Ishikawa (cell line): ENCODE results near the gene NR2E1.

Experiments used
- CEBPB ChIP-seq: IDR thresholded peaks from 2 replicates; pipeline ENCODE4 v1.6.1; 2012
- CREB1 ChIP-seq: IDR thresholded peaks from 2 replicates; pipeline ENCODE4 v1.6.1; 2012; ENCODE audit warnings: low read depth
- EGR1 ChIP-seq: IDR thresholded peaks from 2 replicates; pipeline ENCODE4 v1.6.1; 2012
- EP300 ChIP-seq: IDR thresholded peaks from 2 replicates; pipeline ENCODE4 v1.6.1; 2012; ENCODE audit warnings: borderline replicate concordance
- FOXM1 ChIP-seq: IDR thresholded peaks from 2 replicates; pipeline ENCODE4 v1.6.1; 2012; ENCODE audit warnings: low read depth, borderline replicate concordance
- MAX ChIP-seq: IDR thresholded peaks from 2 replicates; pipeline ENCODE4 v1.6.1; 2012
- NFIC ChIP-seq: IDR thresholded peaks from 2 replicates; pipeline ENCODE4 v1.6.1; 2012
- RAD21 ChIP-seq: IDR thresholded peaks from 2 replicates; pipeline ENCODE4 v1.6.1; 2012; ENCODE audit warnings: low read depth
- REST ChIP-seq: IDR thresholded peaks from 2 replicates; pipeline ENCODE4 v1.6.1; 2012; ENCODE audit warnings: low read depth, mild to moderate bottlenecking
- TAF1 ChIP-seq: IDR thresholded peaks from 2 replicates; pipeline ENCODE4 v1.6.1; 2012; ENCODE audit warnings: low read depth, mild to moderate bottlenecking
- TCF12 ChIP-seq: IDR thresholded peaks from 2 replicates; pipeline ENCODE4 v1.6.1; 2012; ENCODE audit warnings: low read depth
- TEAD4 ChIP-seq: IDR thresholded peaks from 2 replicates; pipeline ENCODE4 v1.6.1; 2012
- USF1 ChIP-seq: IDR thresholded peaks from 2 replicates; pipeline ENCODE4 v1.6.1; 2012
- YY1 ChIP-seq: IDR thresholded peaks from 2 replicates; pipeline ENCODE4 v1.6.1; 2012; ENCODE audit warnings: low read depth
- ZBTB7A ChIP-seq: IDR thresholded peaks from 2 replicates; pipeline ENCODE4 v1.6.1; 2012; ENCODE audit warnings: low read depth

NR2E1 gene

GRCh38 chr6:108210556-108210955 is 44.7 kb downstream of the NR2E1 start:
- no peak for TF ChIP-seq YY1
- no peak for TF ChIP-seq REST
- no peak for TF ChIP-seq FOXM1
- no peak for TF ChIP-seq TCF12
- TF ChIP-seq RAD21, result no peak
- no peak for TF ChIP-seq USF1

- TF ChIP-seq TEAD4, result no peak
- no peak for TF ChIP-seq USF1
- TF ChIP-seq TAF1, result no peak
- TF ChIP-seq NFIC, result no peak
- no peak for TF ChIP-seq CREB1
- no peak for TF ChIP-seq MAX
- no peak for TF ChIP-seq YY1
- TF ChIP-seq CEBPB, result no peak
- TF ChIP-seq REST, result no peak
- TF ChIP-seq EGR1, result no peak
- no peak for TF ChIP-seq TCF12
- no peak for TF ChIP-seq RAD21
- no peak for TF ChIP-seq ZBTB7A
- no peak for TF ChIP-seq FOXM1
- TF ChIP-seq EP300, result no peak
Measured at GRCh38 chr6:108211671-108212070, 45.8 kb downstream of the NR2E1 start.

GRCh38 chr6:108222064-108222463 is 56.2 kb downstream of the NR2E1 start:
- TF ChIP-seq ZBTB7A (no peak), MAX (no peak), YY1 (no peak), TEAD4 (no peak), TAF1 (no peak), CREB1 (no peak), USF1 (no peak), TCF12 (no peak), FOXM1 (no peak), NFIC (no peak), EGR1 (no peak), CEBPB (no peak), RAD21 (no peak), EP300 (no peak), REST (no peak)

- TF ChIP-seq REST, result no peak
- no peak for TF ChIP-seq CREB1
- TF ChIP-seq TCF12, result no peak
- TF ChIP-seq USF1, result no peak
- TF ChIP-seq ZBTB7A, result no peak
- no peak for TF ChIP-seq EGR1
- TF ChIP-seq EP300, result no peak
- no peak for TF ChIP-seq TEAD4
- TF ChIP-seq FOXM1, result no peak
- no peak for TF ChIP-seq NFIC
- no peak for TF ChIP-seq MAX
- no peak for TF ChIP-seq TAF1
- TF ChIP-seq RAD21, result no peak
- TF ChIP-seq CEBPB, result no peak
- no peak for TF ChIP-seq YY1
Measured at GRCh38 chr6:108222504-108222903, 56.7 kb downstream of the NR2E1 start.
